ENCODE data around the gene RAB12.

DNA sequence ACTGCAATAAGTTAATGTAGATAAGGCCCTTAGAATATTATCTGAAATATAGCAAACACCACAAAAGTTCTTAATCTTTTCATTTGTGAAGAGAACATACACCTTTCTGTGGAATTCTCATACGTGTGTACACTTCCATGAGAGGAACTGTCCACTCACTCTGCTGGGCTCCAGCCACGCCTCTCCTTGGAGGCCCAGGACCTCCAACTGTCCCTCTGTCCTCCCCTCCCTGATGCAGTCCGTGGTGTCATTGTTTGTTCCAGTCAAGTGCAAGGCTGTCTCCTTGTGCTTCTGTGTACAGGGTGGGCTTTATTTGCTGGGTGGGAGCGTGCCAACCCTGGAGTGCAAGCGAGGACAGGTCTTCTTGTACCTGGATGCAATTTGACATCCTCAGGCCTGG lies 8.7 kb downstream of the RAB12 start:
- no peak for TF ChIP-seq EZH2phosphoT487 (conservative IDR thresholded peaks at IDR 0.05; ENCODE audit: low read length)
- TF ChIP-seq, protein P1, sequence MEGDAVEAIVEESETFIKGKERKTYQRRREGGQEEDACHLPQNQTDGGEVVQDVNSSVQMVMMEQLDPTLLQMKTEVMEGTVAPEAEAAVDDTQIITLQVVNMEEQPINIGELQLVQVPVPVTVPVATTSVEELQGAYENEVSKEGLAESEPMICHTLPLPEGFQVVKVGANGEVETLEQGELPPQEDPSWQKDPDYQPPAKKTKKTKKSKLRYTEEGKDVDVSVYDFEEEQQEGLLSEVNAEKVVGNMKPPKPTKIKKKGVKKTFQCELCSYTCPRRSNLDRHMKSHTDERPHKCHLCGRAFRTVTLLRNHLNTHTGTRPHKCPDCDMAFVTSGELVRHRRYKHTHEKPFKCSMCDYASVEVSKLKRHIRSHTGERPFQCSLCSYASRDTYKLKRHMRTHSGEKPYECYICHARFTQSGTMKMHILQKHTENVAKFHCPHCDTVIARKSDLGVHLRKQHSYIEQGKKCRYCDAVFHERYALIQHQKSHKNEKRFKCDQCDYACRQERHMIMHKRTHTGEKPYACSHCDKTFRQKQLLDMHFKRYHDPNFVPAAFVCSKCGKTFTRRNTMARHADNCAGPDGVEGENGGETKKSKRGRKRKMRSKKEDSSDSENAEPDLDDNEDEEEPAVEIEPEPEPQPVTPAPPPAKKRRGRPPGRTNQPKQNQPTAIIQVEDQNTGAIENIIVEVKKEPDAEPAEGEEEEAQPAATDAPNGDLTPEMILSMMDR (IDR thresholded peaks at IDR 0.05; ENCODE audit: insufficient read depth, low read length, poor library complexity, severe bottlenecking): no peak
